T-cell (primary cell): ENCODE data around the gene NELFCD. TPM values are rescaled to one million over a fixed set of nuclear protein-coding genes. Genes with fewer than 3 reads are reported as not detected.

ENCODE experiments used
- ATAC-seq, 4 experiments: fragments of 200-7000 bp in 3 of 4; fragments of 150-1000 bp in 1 of 4; cut with Tn5 transposase; replicated peaks in 1 of 4; 1 replicate in 3 of 4; 2 replicates in 1 of 4; pipeline ENCODE4 v1.10.0; 2021; ENCODE audit warnings: moderate library complexity in 3 of 4, mild to moderate bottlenecking in 2 of 4, moderate number of reproducible peaks in 1 of 4
- CTCF ChIA-PET, 2 donors: fragments of 300-600 bp; sonication (Branson Sonifier 250); formaldehyde crosslinking; loops; one replicate each; lab custom pipeline; 2022; ENCODE audit warnings: antibody characterized with exemption in 2 of 2; lab: Charles Lee
- POLR2A ChIA-PET, 2 donors: fragments of 300-600 bp; sonication (Branson Sonifier 250); formaldehyde crosslinking; loops; one replicate each; lab custom pipeline; 2022; ENCODE audit warnings: antibody characterized with exemption in 2 of 2; lab: Charles Lee
- DNase-seq, 35 experiments: peaks; one replicate each; pipeline versions ENCODE4 v3.0.0 to v3.0.0-alpha.2; 2013 to 2023
- H3K27ac ChIP-seq: one replicate; pipeline ENCODE4 v1.5.1; 2013; ENCODE audit warnings: low read length
- H3K27me3 ChIP-seq, 2 experiments: replicated peaks in 1 of 2; 1 replicate in 1 of 2; 2 replicates in 1 of 2; pipeline versions ENCODE4 v1.6.1 to v1.7.0; 2013; ENCODE audit warnings: low read length in 1 of 2, mixed read lengths in 1 of 2; ENCODE audit not compliant: control insufficient read depth in 2 of 2, insufficient read depth in 2 of 2; ENCODE audit errors: extremely low read depth in 1 of 2
- H3K36me3 ChIP-seq, 2 donors: 1 replicate in 1 of 2; 2 replicates in 1 of 2; pipeline versions ENCODE4 v1.6.1 to v1.7.0; 2013; ENCODE audit warnings: low read length in 1 of 2; ENCODE audit not compliant: control insufficient read depth in 2 of 2, insufficient read depth in 1 of 2; ENCODE audit errors: extremely low read depth in 1 of 2
- H3K4me1 ChIP-seq, 2 experiments: 1 replicate in 1 of 2; 2 replicates in 1 of 2; pipeline versions ENCODE4 v1.6.1 to v1.7.0; 2013; ENCODE audit warnings: low read length in 2 of 2, mixed read lengths in 1 of 2; ENCODE audit not compliant: insufficient read depth in 2 of 2, control insufficient read depth in 1 of 2; ENCODE audit errors: extremely low read depth in 1 of 2
- H3K4me3 ChIP-seq, 2 donors: 1 replicate in 1 of 2; 2 replicates in 1 of 2; pipeline versions ENCODE4 v1.5.1 to v1.7.0; 2013; ENCODE audit warnings: mild to moderate bottlenecking in 2 of 2, low read length in 1 of 2, moderate library complexity in 1 of 2; ENCODE audit not compliant: control insufficient read depth in 1 of 2; ENCODE audit errors: extremely low read depth in 1 of 2
- H3K9me3 ChIP-seq: 2 replicates; pipeline ENCODE4 v1.7.0; 2013
- H3K27ac Mint-ChIP-seq, 2 donors: one replicate each; pipeline ENCODE4 v1.8.0; 2020 to 2021; ENCODE audit warnings: mild to moderate bottlenecking in 2 of 2, mixed read lengths in 2 of 2
- H3K27me3 Mint-ChIP-seq, 2 donors: one replicate each; pipeline ENCODE4 v1.8.0; 2021 to 2022; ENCODE audit warnings: mixed read lengths in 2 of 2
- H3K36me3 Mint-ChIP-seq: one replicate; pipeline ENCODE4 v1.8.0; 2021; ENCODE audit warnings: mixed read lengths
- H3K4me1 Mint-ChIP-seq, 3 donors: one replicate each; pipeline ENCODE4 v1.8.0; 2020 to 2022; ENCODE audit warnings: mixed read lengths in 3 of 3, mild to moderate bottlenecking in 1 of 3
- H3K4me3 Mint-ChIP-seq, 3 donors: one replicate each; pipeline ENCODE4 v1.8.0; 2020 to 2022; ENCODE audit warnings: mild to moderate bottlenecking in 3 of 3, mixed read lengths in 3 of 3, moderate library complexity in 3 of 3
- H3K9me3 Mint-ChIP-seq, 3 donors: one replicate each; pipeline ENCODE4 v1.8.0; 2020 to 2022; ENCODE audit warnings: mixed read lengths in 3 of 3
- WGBS: methylation state at CpG from one replicate; pipeline ENCODE4 v1.1.5; 2013; ENCODE audit warnings: missing lambda C conversion rate; ENCODE audit not compliant: insufficient coverage; 5-methylcytosine and 5-hydroxymethylcytosine counted together
- total RNA-seq, 35 experiments: library from RNA in 6 of 35; stranded (reverse) in 6 of 35; fragments of 120-200 nt in 1 of 35; gene quantifications; one replicate each; pipeline versions ENCODE4 v1.2.1 to v1.2.4 and lab custom pipeline; 2013 to 2026

Gene NELFCD
- total RNA-seq, 5 donors from 2014 or later (not counting 1 experiment from before 2014, with no cell fraction given) = 72.6 to 95.4 (median 90.4) TPM

GRCh38 chr20:58985656-58986055, 4.6 kb downstream of the NELFCD start:
- CTCF ChIA-PET = no interaction called here
- H3K27ac Mint-ChIP-seq = peak overlapping the region in 1 of 2 donors; percentile 4

GRCh38 chr20:58986286-58986967, 5.4 kb downstream of the NELFCD start:
- peaks cover 47% of the 10 kb centered on the region for H3K36me3 Mint-ChIP-seq
- no peaks in the 10 kb centered on the region for H3K9me3 ChIP-seq
- no peaks in the 10 kb centered on the region for H3K27me3 Mint-ChIP-seq
- no peak for DNase-seq
- ATAC-seq = no peak
- H3K4me3 ChIP-seq = no peak overlapping the region
- ChIA-PET CTCF (no interaction called here), POLR2A (no interaction called here)
- H3K9me3 Mint-ChIP-seq = no peaks in the 10 kb centered on the region
- H3K36me3 ChIP-seq = peaks cover 5 to 61% of the 10 kb centered on the region in 2 donors
- H3K27me3 ChIP-seq = no peaks in the 10 kb centered on the region
- WGBS = 100% methylated on average over 2 of the region's 9 CpGs
- peaks cover 10 to 35% of the 10 kb centered on the region in 2 experiments for H3K4me1 ChIP-seq
- peak overlapping the region in 1 of 2 donors; percentile 53 for H3K27ac Mint-ChIP-seq
- peaks cover 38 to 44% (median 44%) of the 10 kb centered on the region in 3 donors for H3K4me1 Mint-ChIP-seq
- no peak overlapping the region for H3K27ac ChIP-seq
- H3K4me3 Mint-ChIP-seq = no peak overlapping the region

More at GRCh38 chr20:58985656-58986055, 4.6 kb downstream of the NELFCD start:
- POLR2A ChIA-PET = no interaction called here
- H3K4me1 Mint-ChIP-seq = peaks cover 38 to 45% (median 44%) of the 10 kb centered on the region in 3 donors
- no peaks in the 10 kb centered on the region for H3K9me3 Mint-ChIP-seq
- no peak overlapping the region for H3K4me3 Mint-ChIP-seq
- no CpG with 5 or more reads among the region's 5 CpGs for WGBS
- Histone ChIP-seq H3K27ac (no peak overlapping the region), H3K4me1 (peaks cover 10 to 37% of the 10 kb centered on the region in 2 experiments), H3K4me3 (no peak overlapping the region), H3K36me3 (peaks cover 0 to 54% of the 10 kb centered on the region in 2 donors), H3K9me3 (no peaks in the 10 kb centered on the region), H3K27me3 (no peaks in the 10 kb centered on the region)
- DNase-seq = no peak
- no peak for ATAC-seq
- H3K27me3 Mint-ChIP-seq = no peaks in the 10 kb centered on the region
- peaks cover 39% of the 10 kb centered on the region for H3K36me3 Mint-ChIP-seq

GRCh38 chr20:58986968-58987517, 6.0 kb downstream of the NELFCD start:
- Mint-ChIP-seq H3K27me3 (no peaks in the 10 kb centered on the region), H3K36me3 (peaks cover 51% of the 10 kb centered on the region), H3K27ac (peak overlapping the region; percentile 9 to 53), H3K4me1 (peaks cover 33 to 42% (median 41%) of the 10 kb centered on the region in 3 donors), H3K9me3 (no peaks in the 10 kb centered on the region), H3K4me3 (no peak overlapping the region)
- WGBS = 90% methylated on average over 7 of the region's 8 CpGs
- Histone ChIP-seq H3K36me3 (peaks cover 8 to 68% of the 10 kb centered on the region in 2 donors), H3K4me1 (peaks cover 10 to 30% of the 10 kb centered on the region in 2 experiments), H3K27ac (no peak overlapping the region), H3K4me3 (no peak overlapping the region), H3K9me3 (no peaks in the 10 kb centered on the region), H3K27me3 (no peaks in the 10 kb centered on the region)
- ATAC-seq = no peak
- CTCF ChIA-PET = no interaction called here
- POLR2A ChIA-PET = no interaction called here
- no peak for DNase-seq

GRCh38 chr20:58987790-58988564, 6.9 kb downstream of the NELFCD start:
- ChIA-PET CTCF (no interaction called here), POLR2A (no interaction called here)
- Mint-ChIP-seq H3K27me3 (no peaks in the 10 kb centered on the region), H3K36me3 (peaks cover 58% of the 10 kb centered on the region), H3K9me3 (no peaks in the 10 kb centered on the region), H3K27ac (no peak overlapping the region), H3K4me3 (no peak overlapping the region), H3K4me1 (peaks cover 24 to 32% (median 31%) of the 10 kb centered on the region in 3 donors)
- Histone ChIP-seq H3K27ac (no peak overlapping the region), H3K9me3 (no peaks in the 10 kb centered on the region), H3K4me3 (no peak overlapping the region), H3K4me1 (peaks cover 3 to 21% of the 10 kb centered on the region in 2 experiments), H3K36me3 (peaks cover 8 to 77% of the 10 kb centered on the region in 2 donors), H3K27me3 (no peaks in the 10 kb centered on the region)
- 92% methylated on average over 6 of the region's 9 CpGs for WGBS
- no peak for ATAC-seq
- DNase-seq = no peak

GRCh38 chr20:58988565-58988882, 7.5 kb downstream of the NELFCD start:
- no peaks in the 10 kb centered on the region for H3K9me3 ChIP-seq
- no peak overlapping the region for H3K4me3 ChIP-seq
- WGBS = 97% methylated on average over 4 of the region's 6 CpGs
- no peak overlapping the region for H3K27ac Mint-ChIP-seq
- H3K4me1 Mint-ChIP-seq = peaks cover 23 to 29% (median 28%) of the 10 kb centered on the region in 3 donors
- peaks cover 3 to 16% of the 10 kb centered on the region in 2 experiments for H3K4me1 ChIP-seq
- DNase-seq (no peak), ATAC-seq (no peak)
- H3K36me3 Mint-ChIP-seq = peaks cover 59% of the 10 kb centered on the region
- ChIA-PET CTCF (no interaction called here), POLR2A (no interaction called here)
- peaks cover 8 to 82% of the 10 kb centered on the region in 2 donors for H3K36me3 ChIP-seq
- no peak overlapping the region for H3K4me3 Mint-ChIP-seq
- H3K27me3 ChIP-seq = no peaks in the 10 kb centered on the region
- H3K9me3 Mint-ChIP-seq = no peaks in the 10 kb centered on the region
- no peaks in the 10 kb centered on the region for H3K27me3 Mint-ChIP-seq
- no peak overlapping the region for H3K27ac ChIP-seq

GRCh38 chr20:58989196-58989595, 8.1 kb downstream of the NELFCD start:
- Mint-ChIP-seq H3K9me3 (no peaks in the 10 kb centered on the region), H3K27me3 (no peaks in the 10 kb centered on the region), H3K27ac (no peak overlapping the region), H3K4me3 (no peak overlapping the region), H3K4me1 (peaks cover 17 to 25% (median 21%) of the 10 kb centered on the region in 3 donors), H3K36me3 (peaks cover 64% of the 10 kb centered on the region)
- Histone ChIP-seq H3K27me3 (no peaks in the 10 kb centered on the region), H3K4me3 (no peak overlapping the region), H3K4me1 (peaks cover under 1 to 9% of the 10 kb centered on the region in 2 experiments), H3K36me3 (peaks cover 8 to 86% of the 10 kb centered on the region in 2 donors), H3K9me3 (no peaks in the 10 kb centered on the region), H3K27ac (no peak overlapping the region)
- CTCF ChIA-PET = interaction anchor here in 1 of 2 donors (0.6 kb wide), 1 partner anchor 151 kb away, joined by 7 read pairs; no protein-coding TSS in a partner anchor
- POLR2A ChIA-PET = no interaction called here
- ATAC-seq (no peak), DNase-seq (no peak)
- 100% methylated on average over 4 of the region's 10 CpGs for WGBS
